ENCODE data around the gene TANC1. TPM values are rescaled to one million over a fixed set of nuclear protein-coding genes. Genes with fewer than 3 reads are reported as not detected.

Gene TANC1
- polyA plus RNA-seq, 2 of the 4 experiments (the other 2 are of a cell fraction): 9.2 to 21.2 TPM

DNA sequence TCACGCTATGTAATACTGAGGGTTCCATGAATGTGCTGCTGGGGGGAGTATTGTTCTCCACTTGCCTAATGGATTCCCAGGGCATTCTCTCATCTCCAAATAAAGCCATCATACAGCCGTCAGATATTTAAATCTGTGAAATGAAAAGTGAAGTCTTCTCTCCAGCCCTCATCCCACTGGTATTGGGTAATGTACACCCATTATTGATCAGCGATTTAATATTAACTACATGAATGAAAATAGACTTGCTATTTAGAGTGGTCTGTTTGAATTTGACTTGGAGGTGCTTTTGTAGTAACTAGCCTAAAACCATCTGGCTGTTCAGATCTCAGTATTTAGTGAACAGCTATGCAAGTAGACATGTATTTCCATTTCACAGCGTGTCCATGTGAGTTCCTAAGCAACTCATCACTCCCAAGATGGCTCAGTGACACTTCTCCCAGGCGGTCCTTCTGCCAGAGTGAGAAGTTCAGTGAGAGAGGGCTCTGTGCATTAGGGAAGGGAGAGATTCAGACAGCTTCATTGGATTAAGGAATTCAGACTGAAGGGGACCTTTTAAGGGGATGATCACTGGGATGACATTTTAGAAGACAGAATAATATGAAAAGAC lies 177.4 kb downstream of the TANC1 start:
- H3K4me2 ChIP-seq: no peak overlapping the region
- no peak overlapping the region for H3K27ac ChIP-seq
- FAIRE-seq: no peak
- H3K4me1 ChIP-seq: 0 out of 3 replicates have a peak, but pooled peaks cover 5% of the 10 kb centered on the region
- H3K9me3 ChIP-seq: no peaks in the 10 kb centered on the region
- CTCF ChIA-PET: no interaction called here
- TF ChIP-seq TP53 (CRISPR knock-in tag; IDR thresholded peaks at IDR 0.05): no peak
- TF ChIP-seq MYC (IDR thresholded peaks at IDR 0.05; ENCODE audit: borderline replicate concordance, low read length): no peak
- TF ChIP-seq EHF (CRISPR knock-in tag; IDR thresholded peaks at IDR 0.05): no peak
- no peak for TF ChIP-seq RCOR1 (IDR thresholded peaks at IDR 0.05; ENCODE audit: low read depth, low read length)
- no peak for TF ChIP-seq KDM1A (IDR thresholded peaks at IDR 0.05; ENCODE audit: low read depth)
- no peak for TF ChIP-seq JUN (IDR thresholded peaks at IDR 0.05)
- no peak for TF ChIP-seq HOXB5 (CRISPR knock-in tag; IDR thresholded peaks at IDR 0.05)
- no peak for TF ChIP-seq SMC3 (IDR thresholded peaks at IDR 0.05)
- no peak for TF ChIP-seq EHMT2 (IDR thresholded peaks at IDR 0.05; ENCODE audit: low read depth)
- ATAC-seq: no peak
- no peak overlapping the region for H3K4me3 ChIP-seq
- no peak for DNase-seq (ENCODE audit: low read depth in 1 of 2, low spot score in 1 of 2)
- POLR2A ChIA-PET: no interaction called here
- 91% methylated on average over 5 of the region's 5 CpGs for WGBS (ENCODE audit: missing lambda C conversion rate)

DNA sequence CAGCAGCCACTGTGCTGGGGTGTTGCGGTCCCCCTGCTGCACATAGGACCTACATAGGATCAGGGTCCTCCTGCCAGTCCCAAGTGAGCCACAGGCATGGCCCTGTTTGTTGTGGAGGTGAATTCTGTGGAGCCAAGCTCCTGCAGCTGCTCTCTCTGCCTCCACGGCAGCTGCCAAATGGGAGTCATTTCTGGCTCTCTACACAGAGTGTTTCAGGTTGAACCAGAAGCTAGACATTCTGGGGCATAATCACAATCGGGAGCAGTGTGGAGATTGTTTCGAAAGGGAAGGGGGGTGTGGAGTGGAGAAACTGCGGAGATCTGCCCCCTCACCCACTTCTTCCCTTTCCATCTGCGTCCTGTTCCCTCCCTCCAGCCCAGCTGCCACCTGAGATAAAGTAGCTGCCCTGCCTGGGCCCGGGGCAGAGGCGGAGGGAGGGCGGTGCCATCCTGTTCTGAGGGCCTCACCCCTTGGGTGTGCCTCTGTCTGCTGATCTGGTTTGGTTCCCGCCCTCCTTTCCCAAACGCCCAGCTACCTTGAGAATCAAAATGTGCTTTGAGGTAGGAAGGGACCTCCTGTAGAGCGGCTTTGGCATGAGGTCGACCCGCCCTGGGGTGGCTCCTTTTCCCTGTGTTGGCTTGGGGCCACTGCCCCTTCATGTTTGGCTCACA lies 178.7 kb downstream of the TANC1 start:
- ChIA-PET POLR2A (no interaction called here), CTCF (interaction anchor here (0.6 to 2.1 kb wide), 4 partner anchors 10 to 262 kb away, joined by 3 to 5 read pairs (median 3); no protein-coding TSS in a partner anchor)
- no peak for FAIRE-seq
- WGBS (ENCODE audit: missing lambda C conversion rate): 73% methylated on average over 13 of the region's 14 CpGs
- TF ChIP-seq CHD2 (IDR thresholded peaks at IDR 0.05; ENCODE audit: low read length, partially characterized antibody) (no peak), TP53 (CRISPR knock-in tag; IDR thresholded peaks at IDR 0.05) (no peak), USF2 (IDR thresholded peaks at IDR 0.05) (no peak), HDAC2 (IDR thresholded peaks at IDR 0.05) (no peak), RNF2 (IDR thresholded peaks at IDR 0.05; ENCODE audit: borderline replicate concordance, low read depth) (no peak), TFCP2L1 (CRISPR knock-in tag; IDR thresholded peaks at IDR 0.05) (no peak), GATA3 (IDR thresholded peaks at IDR 0.05; ENCODE audit: borderline replicate concordance) (no peak), RCOR1 (IDR thresholded peaks at IDR 0.05; ENCODE audit: low read depth, low read length) (no peak), FOSL2 (IDR thresholded peaks at IDR 0.05) (no peak), FOSL2 (CRISPR knock-in tag; IDR thresholded peaks at IDR 0.05) (no peak), ZC3H11A (IDR thresholded peaks at IDR 0.05) (no peak), CBX8 (IDR thresholded peaks at IDR 0.05) (no peak), RARB (CRISPR knock-in tag; IDR thresholded peaks at IDR 0.05) (no peak), ZFP36 (IDR thresholded peaks at IDR 0.05; ENCODE audit: borderline replicate concordance, partially characterized antibody) (no peak), EHMT2 (IDR thresholded peaks at IDR 0.05; ENCODE audit: low read depth) (no peak), ESRRA (IDR thresholded peaks at IDR 0.05; ENCODE audit: borderline replicate concordance, low read length) (no peak), RFX5 (IDR thresholded peaks at IDR 0.05) (no peak), ELK1 (IDR thresholded peaks at IDR 0.05; ENCODE audit: low read depth, low read length) (no peak)
- TF ChIP-seq, protein P1, sequence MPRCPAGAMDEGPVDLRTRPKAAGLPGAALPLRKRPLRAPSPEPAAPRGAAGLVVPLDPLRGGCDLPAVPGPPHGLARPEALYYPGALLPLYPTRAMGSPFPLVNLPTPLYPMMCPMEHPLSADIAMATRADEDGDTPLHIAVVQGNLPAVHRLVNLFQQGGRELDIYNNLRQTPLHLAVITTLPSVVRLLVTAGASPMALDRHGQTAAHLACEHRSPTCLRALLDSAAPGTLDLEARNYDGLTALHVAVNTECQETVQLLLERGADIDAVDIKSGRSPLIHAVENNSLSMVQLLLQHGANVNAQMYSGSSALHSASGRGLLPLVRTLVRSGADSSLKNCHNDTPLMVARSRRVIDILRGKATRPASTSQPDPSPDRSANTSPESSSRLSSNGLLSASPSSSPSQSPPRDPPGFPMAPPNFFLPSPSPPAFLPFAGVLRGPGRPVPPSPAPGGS (IDR thresholded peaks at IDR 0.05): no peak
- TF ChIP-seq, protein P2, sequence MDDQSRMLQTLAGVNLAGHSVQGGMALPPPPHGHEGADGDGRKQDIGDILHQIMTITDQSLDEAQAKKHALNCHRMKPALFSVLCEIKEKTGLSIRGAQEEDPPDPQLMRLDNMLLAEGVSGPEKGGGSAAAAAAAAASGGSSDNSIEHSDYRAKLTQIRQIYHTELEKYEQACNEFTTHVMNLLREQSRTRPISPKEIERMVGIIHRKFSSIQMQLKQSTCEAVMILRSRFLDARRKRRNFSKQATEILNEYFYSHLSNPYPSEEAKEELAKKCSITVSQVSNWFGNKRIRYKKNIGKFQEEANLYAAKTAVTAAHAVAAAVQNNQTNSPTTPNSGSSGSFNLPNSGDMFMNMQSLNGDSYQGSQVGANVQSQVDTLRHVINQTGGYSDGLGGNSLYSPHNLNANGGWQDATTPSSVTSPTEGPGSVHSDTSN (IDR thresholded peaks at IDR 0.05): no peak
- TF ChIP-seq, protein P3, sequence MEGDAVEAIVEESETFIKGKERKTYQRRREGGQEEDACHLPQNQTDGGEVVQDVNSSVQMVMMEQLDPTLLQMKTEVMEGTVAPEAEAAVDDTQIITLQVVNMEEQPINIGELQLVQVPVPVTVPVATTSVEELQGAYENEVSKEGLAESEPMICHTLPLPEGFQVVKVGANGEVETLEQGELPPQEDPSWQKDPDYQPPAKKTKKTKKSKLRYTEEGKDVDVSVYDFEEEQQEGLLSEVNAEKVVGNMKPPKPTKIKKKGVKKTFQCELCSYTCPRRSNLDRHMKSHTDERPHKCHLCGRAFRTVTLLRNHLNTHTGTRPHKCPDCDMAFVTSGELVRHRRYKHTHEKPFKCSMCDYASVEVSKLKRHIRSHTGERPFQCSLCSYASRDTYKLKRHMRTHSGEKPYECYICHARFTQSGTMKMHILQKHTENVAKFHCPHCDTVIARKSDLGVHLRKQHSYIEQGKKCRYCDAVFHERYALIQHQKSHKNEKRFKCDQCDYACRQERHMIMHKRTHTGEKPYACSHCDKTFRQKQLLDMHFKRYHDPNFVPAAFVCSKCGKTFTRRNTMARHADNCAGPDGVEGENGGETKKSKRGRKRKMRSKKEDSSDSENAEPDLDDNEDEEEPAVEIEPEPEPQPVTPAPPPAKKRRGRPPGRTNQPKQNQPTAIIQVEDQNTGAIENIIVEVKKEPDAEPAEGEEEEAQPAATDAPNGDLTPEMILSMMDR (IDR thresholded peaks at IDR 0.05): no peak
- Histone ChIP-seq H3K9me3 (no peaks in the 10 kb centered on the region), H3K4me2 (no peak overlapping the region), H3K4me1 (0 out of 3 replicates have a peak, but pooled peaks cover 5% of the 10 kb centered on the region), H3K27ac (no peak overlapping the region), H3K4me3 (no peak overlapping the region)
- peak in 1 of 2 experiments; percentile 42; a peak in 2 of 6 replicates for ATAC-seq
- DNase-seq (ENCODE audit: low read depth in 1 of 2, low spot score in 1 of 2): no peak

All from A549 (cell line).